H1 (cell line): ENCODE results near the gene ELFN1. TPM values are rescaled to one million over a fixed set of nuclear protein-coding genes. Genes with fewer than 3 reads are reported as not detected.

Source experiments
- CTCF ChIA-PET: fragments of 300-600 bp; sonication (Branson Sonifier 250); formaldehyde crosslinking; loops from one replicate; lab custom pipeline; 2021; ENCODE audit not compliant: partially characterized antibody; lab: Charles Lee
- POLR2A ChIA-PET: fragments of 300-600 bp; sonication (Branson Sonifier 250); formaldehyde crosslinking; loops from one replicate; lab custom pipeline; 2021; ENCODE audit warnings: inconsistent platforms; ENCODE audit not compliant: partially characterized antibody; lab: Charles Lee
- DNase-seq, 2 experiments: peaks; one replicate each; pipeline versions ENCODE4 v3.0.0 to v3.0.0-alpha.2; 2010 to 2022; ENCODE audit warnings: low spot score in 2 of 2, low read depth in 1 of 2, mixed read lengths in 1 of 2
- FAIRE-seq: peaks from 2 replicates; lab custom pipeline; 2011; peaks lifted over from hg19 to GRCh38; lab: Jason Lieb, UNC
- H2AFZ ChIP-seq: 2 replicates; pipeline ENCODE4 v1.8.1; 2012; ENCODE audit warnings: low read length, inconsistent platforms
- H2AK5ac ChIP-seq: 2 replicates; pipeline ENCODE4 v1.6.1; 2013; ENCODE audit warnings: low read depth, low read length
- H2BK120ac ChIP-seq: replicated peaks from 2 replicates; pipeline ENCODE3; 2013; ENCODE audit warnings: low read depth, low read length, inconsistent platforms
- H2BK12ac ChIP-seq: 2 replicates; pipeline ENCODE4 v1.6.1; 2013; ENCODE audit warnings: low read depth, low read length
- H2BK15ac ChIP-seq: 2 replicates; pipeline ENCODE4 v1.6.1; 2013; ENCODE audit warnings: low read length
- H2BK20ac ChIP-seq: 2 replicates; pipeline ENCODE4 v1.6.1; 2013; ENCODE audit warnings: low read length
- H2BK5ac ChIP-seq: 2 replicates; pipeline ENCODE4 v1.6.1; 2013; ENCODE audit warnings: low read depth, low read length
- H3K14ac ChIP-seq: 2 replicates; pipeline ENCODE4 v1.6.1; 2013; ENCODE audit warnings: inconsistent platforms; ENCODE audit not compliant: insufficient read length
- H3K18ac ChIP-seq: 2 replicates; pipeline ENCODE4 v1.6.1; 2013; ENCODE audit warnings: low read length; ENCODE audit errors: extremely low read depth
- H3K23ac ChIP-seq: 2 replicates; pipeline ENCODE4 v1.6.1; 2013; ENCODE audit warnings: inconsistent platforms; ENCODE audit not compliant: insufficient read length
- H3K23me2 ChIP-seq: 2 replicates; pipeline ENCODE4 v1.6.1; 2013; ENCODE audit warnings: low read depth, low read length
- H3K27ac ChIP-seq: 2 replicates; pipeline ENCODE4 v1.6.1; 2011; ENCODE audit warnings: low read depth, low read length, inconsistent platforms
- H3K27me3 ChIP-seq, 4 experiments: replicated peaks in 1 of 4; 1 replicate in 1 of 4; 2 replicates in 3 of 4; pipeline versions ENCODE4 v1.6.1 to v1.8.1; 2011 to 2013; ENCODE audit warnings: low read length in 3 of 4, mild to moderate bottlenecking in 3 of 4, inconsistent platforms in 2 of 4, mixed read lengths in 2 of 4, moderate library complexity in 1 of 4; ENCODE audit not compliant: control insufficient read depth in 3 of 4, insufficient read depth in 3 of 4; ENCODE audit errors: extremely low read depth in 1 of 4
- H3K36me3 ChIP-seq, 4 experiments: 2 replicates each; pipeline versions ENCODE4 v1.6.1 to v1.8.1; 2011 to 2013; ENCODE audit warnings: mild to moderate bottlenecking in 4 of 4, low read length in 3 of 4, moderate library complexity in 2 of 4, control low read depth in 1 of 4, inconsistent platforms in 1 of 4; ENCODE audit not compliant: insufficient read depth in 4 of 4, control insufficient read depth in 2 of 4
- H3K4ac ChIP-seq: replicated peaks from 2 replicates; pipeline ENCODE3; 2013; ENCODE audit warnings: low read length, low read depth, mixed read lengths, inconsistent platforms; ENCODE audit not compliant: insufficient read length
- H3K4me1 ChIP-seq, 4 experiments: replicated peaks in 1 of 4; 1 replicate in 1 of 4; 2 replicates in 3 of 4; pipeline versions ENCODE4 v1.6.1 to v1.8.1; 2011 to 2013; ENCODE audit warnings: low read length in 3 of 4, inconsistent platforms in 2 of 4, mixed read lengths in 1 of 4; ENCODE audit not compliant: insufficient read depth in 4 of 4, control insufficient read depth in 3 of 4
- H3K4me2 ChIP-seq, 2 experiments: 2 replicates each; pipeline versions ENCODE4 v1.6.1 to v1.8.1; 2011 to 2013; ENCODE audit warnings: low read depth in 2 of 2, low read length in 2 of 2, control low read depth in 1 of 2, inconsistent platforms in 1 of 2, mild to moderate bottlenecking in 1 of 2; ENCODE audit not compliant: insufficient read depth in 1 of 2
- H3K4me3 ChIP-seq, 4 experiments: fragments of 200-600, 300-600 bp in 1 of 4; sonication (generic), shearing (Covaris generic), sonication (Bioruptor Twin) in 1 of 4; 2 replicates each; pipeline versions ENCODE4 v1.5.1 to v1.8.1; 2011 to 2016; ENCODE audit warnings: low read length in 4 of 4, low read depth in 3 of 4, control low read depth in 2 of 4, inconsistent platforms in 2 of 4, mild to moderate bottlenecking in 2 of 4, mixed read lengths in 1 of 4, moderate library complexity in 1 of 4; ENCODE audit not compliant: insufficient read depth in 2 of 4; ENCODE audit errors: extremely low read depth in 1 of 4
- H3K56ac ChIP-seq: replicated peaks from 2 replicates; pipeline ENCODE3; 2013; ENCODE audit warnings: low read depth, mild to moderate bottlenecking, mixed read lengths, low read length, inconsistent platforms; ENCODE audit not compliant: insufficient read length
- H3K79me1 ChIP-seq: 2 replicates; pipeline ENCODE4 v1.6.1; 2013; ENCODE audit warnings: low read depth, low read length, control low read depth
- H3K79me2 ChIP-seq, 2 experiments: 2 replicates each; pipeline versions ENCODE4 v1.6.1 to v1.8.1; 2012 to 2013; ENCODE audit warnings: low read length in 2 of 2, mild to moderate bottlenecking in 2 of 2, inconsistent platforms in 1 of 2; ENCODE audit not compliant: insufficient read depth in 2 of 2, control insufficient read depth in 1 of 2
- H3K9ac ChIP-seq, 4 experiments: replicated peaks in 1 of 4; 1 replicate in 1 of 4; 2 replicates in 3 of 4; pipeline versions ENCODE4 v1.6.1 to v1.8.1; 2011 to 2013; ENCODE audit warnings: low read depth in 3 of 4, low read length in 3 of 4, control low read depth in 2 of 4, mild to moderate bottlenecking in 2 of 4, moderate library complexity in 2 of 4, inconsistent platforms in 1 of 4; ENCODE audit errors: extremely low read depth in 1 of 4
- H3K9me3 ChIP-seq, 2 experiments: 2 replicates each; pipeline versions ENCODE4 v1.6.1 to v1.8.1; 2012 to 2013; ENCODE audit warnings: mild to moderate bottlenecking in 2 of 2, moderate library complexity in 2 of 2, control low read depth in 1 of 2, inconsistent platforms in 1 of 2, low read depth in 1 of 2, low read length in 1 of 2, mixed read lengths in 1 of 2; ENCODE audit not compliant: insufficient read depth in 2 of 2
- H4K20me1 ChIP-seq, 2 experiments: replicated peaks in 1 of 2; 2 replicates each; pipeline versions ENCODE3 to v1.8.1; 2011 to 2013; ENCODE audit warnings: inconsistent platforms in 2 of 2, low read length in 2 of 2, mild to moderate bottlenecking in 1 of 2; ENCODE audit not compliant: insufficient read depth in 2 of 2, control insufficient read depth in 1 of 2
- H4K5ac ChIP-seq: 2 replicates; pipeline ENCODE4 v1.6.1; 2013; ENCODE audit warnings: low read length, low read depth, mixed read lengths, inconsistent platforms; ENCODE audit not compliant: insufficient read length
- H4K8ac ChIP-seq: 2 replicates; pipeline ENCODE4 v1.8.0; 2013; ENCODE audit warnings: mild to moderate bottlenecking, moderate library complexity, low read length, inconsistent platforms; ENCODE audit not compliant: insufficient read depth; ENCODE audit errors: extremely low read depth
- H4K91ac ChIP-seq: replicated peaks from 2 replicates; pipeline ENCODE3; 2013; ENCODE audit warnings: low read length, mixed read lengths, inconsistent platforms; ENCODE audit not compliant: insufficient read length
- CEBPB ChIP-seq: IDR thresholded peaks from 2 replicates; pipeline ENCODE4 v1.6.1; 2012; ENCODE audit warnings: low read depth, low read length
- CREB1 ChIP-seq: IDR thresholded peaks from 2 replicates; pipeline ENCODE4 v1.6.1; 2012; ENCODE audit warnings: inconsistent platforms
- HDAC2 ChIP-seq, 2 experiments: fragments of 300-600 bp in 1 of 2; sonication (generic) in 1 of 2; IDR thresholded peaks; 2 replicates each; pipeline ENCODE4 v1.6.1; 2011 to 2012; ENCODE audit warnings: low read depth in 2 of 2, low read length in 2 of 2, mild to moderate bottlenecking in 2 of 2, moderate library complexity in 2 of 2, borderline replicate concordance in 1 of 2, inconsistent platforms in 1 of 2
- JUN ChIP-seq: IDR thresholded peaks from 2 replicates; pipeline ENCODE4 v1.6.1; 2011; ENCODE audit warnings: low read depth, mild to moderate bottlenecking, improper control_type of control experiment, low read length
- KDM1A ChIP-seq: fragments of 200-600, 300-600 bp; sonication (generic); IDR thresholded peaks from 2 replicates; pipeline ENCODE4 v1.7.1; 2016; ENCODE audit warnings: mild to moderate bottlenecking, low read length, borderline replicate concordance
- NRF1 ChIP-seq: IDR thresholded peaks from 2 replicates; pipeline ENCODE4 v1.6.1; 2011; ENCODE audit warnings: mild to moderate bottlenecking, low read depth, low read length, improper control_type of control experiment
- POLR2A ChIP-seq, 2 experiments: IDR thresholded peaks; 1 replicate in 1 of 2; 2 replicates in 1 of 2; pipeline ENCODE4 v1.6.1; 2011; ENCODE audit warnings: low read depth in 2 of 2, low read length in 2 of 2, mild to moderate bottlenecking in 2 of 2; ENCODE audit errors: control extremely low read depth in 1 of 2
- POLR2AphosphoS5 ChIP-seq: IDR thresholded peaks from 2 replicates; pipeline ENCODE4 v1.6.1; 2011; ENCODE audit warnings: low read depth, low read length
- POU5F1 ChIP-seq: IDR thresholded peaks from 2 replicates; pipeline ENCODE4 v1.6.1; 2011; ENCODE audit warnings: low read depth, mild to moderate bottlenecking, low read length, moderate library complexity
- SIN3A ChIP-seq, 2 experiments: IDR thresholded peaks in 1 of 2; conservative IDR thresholded peaks in 1 of 2; 2 replicates each; pipeline ENCODE4 v1.6.1; 2011 to 2012; ENCODE audit warnings: low read length in 2 of 2, improper control_type of control experiment in 1 of 2, low read depth in 1 of 2, mild to moderate bottlenecking in 1 of 2
- SP1 ChIP-seq: IDR thresholded peaks from 2 replicates; pipeline ENCODE4 v1.6.1; 2011; ENCODE audit warnings: low read depth, low read length
- SP4 ChIP-seq: IDR thresholded peaks from 2 replicates; pipeline ENCODE4 v1.6.1; 2012; ENCODE audit warnings: low read length, inconsistent platforms
- TAF7 ChIP-seq: optimal IDR thresholded peaks from 2 replicates; pipeline ENCODE3; 2011; ENCODE audit warnings: low read depth, mild to moderate bottlenecking, inconsistent platforms, low read length, moderate library complexity, borderline replicate concordance
- WGBS, 2 experiments: shearing (Covaris generic) in 1 of 2; methylation state at CpG; one replicate each; pipeline versions ENCODE4 v1.1.6 to v1.1.7; 2013 to 2015; ENCODE audit warnings: low lambda C conversion rate in 2 of 2, mixed read lengths in 2 of 2, inconsistent platforms in 1 of 2, low coverage in 1 of 2, missing lambda C conversion rate in 1 of 2; ENCODE audit not compliant: insufficient replicate concordance in 2 of 2, insufficient coverage in 1 of 2, insufficient read length in 1 of 2; ENCODE audit errors: extremely low coverage in 1 of 2, missing lambda C conversion rate in 1 of 2; 5-methylcytosine and 5-hydroxymethylcytosine counted together
- polyA plus RNA-seq, 7 experiments: library from polyadenylated mRNA; depleted of rRNA in 3 of 7; stranded (reverse) in 5 of 7; unstranded in 2 of 7; fragments of >200 nt in 5 of 7; fragments of 200-250 nt in 2 of 7; gene quantifications; 1 replicate in 5 of 7; 2 replicates in 1 of 7; 4 replicates in 1 of 7; pipeline versions ENCODE4 v1.2.1 to v1.2.3, GENCODE V29; 2011 to 2013; ENCODE audit warnings: missing spikeins in 2 of 7, mixed read lengths in 2 of 7
- total RNA-seq: library from RNA; stranded (reverse); fragmentation: NEBNext Ultra II Directional; extraction: Animal tissue kit (Norgen Biotek cat#: 25700); gene quantifications from 2 replicates; pipeline ENCODE4 v1.2.1, GENCODE V29; 2021
- TF ChIP-seq, protein P1 (sequence below): IDR thresholded peaks from 2 replicates; pipeline ENCODE4 v1.6.1; 2012; ENCODE audit warnings: low read length, inconsistent platforms

The ELFN1 gene
- total and polyA plus RNA-seq, 2 of the 8 experiments (the other 6 are each of a cell fraction or from before 2014, with no cell fraction given): 2.0 to 4.5 TPM

DNA sequence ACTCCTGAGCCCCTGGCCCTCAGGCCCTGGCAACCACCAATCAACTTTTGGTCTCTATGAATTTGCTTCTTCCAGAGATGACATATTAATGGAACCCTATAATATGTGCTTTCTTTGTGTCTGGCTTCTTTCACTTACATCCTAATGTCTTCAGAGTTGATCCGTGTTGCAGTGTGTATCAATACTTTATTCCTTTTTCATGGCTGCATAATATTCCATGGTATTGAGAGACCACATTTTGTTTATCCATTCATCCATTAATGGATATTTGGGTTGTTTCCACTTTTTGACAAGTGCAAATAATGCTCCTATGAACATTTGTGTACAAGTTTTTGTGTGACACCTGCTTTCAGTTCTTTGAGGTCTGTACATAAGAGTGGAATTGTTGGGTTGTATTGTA, 43.3 kb upstream of the ELFN1 start:
- no peak overlapping the region for H4K5ac ChIP-seq
- DNase-seq (no peak), FAIRE-seq (no peak)
- no peak overlapping the region for H2BK5ac ChIP-seq
- no peak overlapping the region for H4K91ac ChIP-seq
- H3K18ac ChIP-seq: no peak overlapping the region
- H2BK15ac ChIP-seq: no peak overlapping the region
- H3K56ac ChIP-seq: no peak overlapping the region
- H3K23me2 ChIP-seq: peaks cover 7% of the 10 kb centered on the region; the same call in 1 of the 2 replicates
- H3K23ac ChIP-seq: no peak overlapping the region
- H3K4ac ChIP-seq: no peak overlapping the region
- ChIA-PET POLR2A (no interaction called here), CTCF (interaction anchor here (3.1 kb wide), 1 partner anchor 14 kb away, joined by 12 read pairs; no protein-coding TSS in a partner anchor)
- no peak overlapping the region for H3K14ac ChIP-seq
- H3K27me3 ChIP-seq: no peaks in the 10 kb centered on the region
- H4K8ac ChIP-seq: no peak overlapping the region
- H3K36me3 ChIP-seq: no peaks in the 10 kb centered on the region
- H3K9me3 ChIP-seq: no peaks in the 10 kb centered on the region
- H2AK5ac ChIP-seq: no peak overlapping the region
- H2BK12ac ChIP-seq: no peak overlapping the region
- H4K20me1 ChIP-seq: no peaks in the 10 kb centered on the region
- H3K27ac ChIP-seq: no peak overlapping the region
- no peak overlapping the region for H3K9ac ChIP-seq
- no peak overlapping the region for H2BK20ac ChIP-seq
- H2BK120ac ChIP-seq: no peak overlapping the region
- no peak overlapping the region for H3K4me3 ChIP-seq
- H3K79me2 ChIP-seq: no peaks in the 10 kb centered on the region
- no peak overlapping the region for H2AFZ ChIP-seq
- WGBS, 2 experiments: 83% methylated on average over 1 of the region's 1 CpG; no CpG with 5 or more reads in 1 of the 2 experiments
- H3K4me1 ChIP-seq: no peaks in the 10 kb centered on the region
- no peaks in the 10 kb centered on the region for H3K79me1 ChIP-seq
- H3K4me2 ChIP-seq: no peak overlapping the region
- TF ChIP-seq JUN (no peak), KDM1A (peak; percentile 91), SP4 (no peak), SP1 (no peak), POLR2AphosphoS5 (no peak), CREB1 (no peak), NRF1 (no peak), POU5F1 (no peak), TAF7 (no peak), CEBPB (no peak), POLR2A (IDR thresholded peaks at IDR 0.05; ENCODE audit: control extremely low read depth in 1 of 2, low read depth in 2 of 2, low read length in 2 of 2) (no peak), HDAC2 (IDR thresholded peaks at IDR 0.05; ENCODE audit: borderline replicate concordance in 1 of 2, low read depth in 2 of 2, low read length in 2 of 2) (peak in 1 of 2 experiments; percentile 72; a peak in 1 of 4 replicates), SIN3A (conservative IDR thresholded peaks at IDR 0.05 in 1 of 2, IDR thresholded peaks at IDR 0.05 in 1 of 2; ENCODE audit: low read depth in 1 of 2, low read length in 2 of 2) (no peak)
- TF ChIP-seq, protein P1, sequence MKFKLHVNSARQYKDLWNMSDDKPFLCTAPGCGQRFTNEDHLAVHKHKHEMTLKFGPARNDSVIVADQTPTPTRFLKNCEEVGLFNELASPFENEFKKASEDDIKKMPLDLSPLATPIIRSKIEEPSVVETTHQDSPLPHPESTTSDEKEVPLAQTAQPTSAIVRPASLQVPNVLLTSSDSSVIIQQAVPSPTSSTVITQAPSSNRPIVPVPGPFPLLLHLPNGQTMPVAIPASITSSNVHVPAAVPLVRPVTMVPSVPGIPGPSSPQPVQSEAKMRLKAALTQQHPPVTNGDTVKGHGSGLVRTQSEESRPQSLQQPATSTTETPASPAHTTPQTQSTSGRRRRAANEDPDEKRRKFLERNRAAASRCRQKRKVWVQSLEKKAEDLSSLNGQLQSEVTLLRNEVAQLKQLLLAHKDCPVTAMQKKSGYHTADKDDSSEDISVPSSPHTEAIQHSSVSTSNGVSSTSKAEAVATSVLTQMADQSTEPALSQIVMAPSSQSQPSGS: no peak
